NCI-H2107 treated with DMSO at 0.1 percent for 48 hours (cell line): Measurements from ENCODE around the gene RPS15.
"Not testable (repeated sequence)": the region's sequence is repeated elsewhere in the genome, so short reads cannot be mapped to it uniquely, and the experiment has no call there.

Experiments
- DNase-seq: peaks from one replicate; lab custom pipeline; 2025; ENCODE audit not compliant: unreplicated experiment; lab: John Stamatoyannopoulos, UW

Gene RPS15

GRCh38 chr19:1418951-1419738, 19.1 kb upstream of the RPS15 start:
- no peak for DNase-seq

- DNase-seq: not testable (repeated sequence)
These were observed 18.1 kb upstream of the RPS15 start for GRCh38 chr19:1420085-1420484.

GRCh38 chr19:1420590-1420989, 17.6 kb upstream of the RPS15 start:
- no peak for DNase-seq

- DNase-seq: no peak
These were observed 16.8 kb upstream of the RPS15 start for GRCh38 chr19:1421218-1421957.

GRCh38 chr19:1421958-1422305, 16.3 kb upstream of the RPS15 start:
- no peak for DNase-seq

- no peak for DNase-seq
These were observed 15.8 kb upstream of the RPS15 start for GRCh38 chr19:1422360-1422759.

GRCh38 chr19:1422943-1423342, 15.3 kb upstream of the RPS15 start:
- no peak for DNase-seq

GRCh38 chr19:1423436-1424191, 14.6 kb upstream of the RPS15 start:
- no peak for DNase-seq

- DNase-seq: no peak
These were observed 13.8 kb upstream of the RPS15 start for GRCh38 chr19:1424192-1424955.

- no peak for DNase-seq
These were observed 12.9 kb upstream of the RPS15 start for GRCh38 chr19:1425102-1425837.

- DNase-seq: no peak
These were observed 12.3 kb upstream of the RPS15 start for GRCh38 chr19:1425902-1426301.

- no peak for DNase-seq
These were observed 11.5 kb upstream of the RPS15 start for GRCh38 chr19:1426736-1427135.

- no peak for DNase-seq
These were observed 10.8 kb upstream of the RPS15 start for GRCh38 chr19:1427221-1427920.

GRCh38 chr19:1428738-1429391, 9.3 kb upstream of the RPS15 start:
- DNase-seq: no peak

- DNase-seq: no peak
These were observed 8.4 kb upstream of the RPS15 start for GRCh38 chr19:1429750-1430149.

- no peak for DNase-seq
These were observed 8.0 kb upstream of the RPS15 start for GRCh38 chr19:1430246-1430645.

- no peak for DNase-seq
These were observed 6.3 kb upstream of the RPS15 start for GRCh38 chr19:1431759-1432506.

- no peak for DNase-seq
These were observed 5.7 kb upstream of the RPS15 start for GRCh38 chr19:1432507-1432887.
